HG02870 (cell line): ENCODE measurements around the gene GRIN2A.

Experiments used
- ATAC-seq: cut with Tn5 transposase; IDR thresholded peaks from one replicate; pipeline ENCODE4 v1.9.1; 2021; ENCODE audit warnings: mild to moderate bottlenecking, moderate library complexity; ENCODE audit not compliant: unreplicated experiment

GRIN2A gene

GRCh38 chr16:9791556-9791955 is 390.7 kb downstream of the GRIN2A start:
- ATAC-seq, result no peak

DNA sequence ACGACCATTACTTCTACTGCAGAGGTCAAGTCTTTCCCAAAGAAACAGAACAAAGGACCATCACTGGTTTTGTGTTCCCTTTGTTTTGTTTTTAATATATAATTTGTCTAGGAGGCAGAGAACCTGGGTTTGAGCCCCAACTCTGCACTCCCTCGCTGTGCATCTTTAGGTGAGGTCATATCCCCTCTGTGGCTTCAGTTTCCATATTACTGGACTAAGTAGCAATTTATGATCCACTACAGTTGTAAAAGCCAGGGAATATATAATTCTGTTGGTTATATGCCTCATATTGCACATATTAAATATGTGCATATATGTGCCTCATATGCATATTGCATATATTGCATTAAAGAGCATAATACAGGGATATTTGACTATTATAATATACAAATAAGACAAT is 392.0 kb downstream of the GRIN2A start:
- no peak for ATAC-seq

DNA sequence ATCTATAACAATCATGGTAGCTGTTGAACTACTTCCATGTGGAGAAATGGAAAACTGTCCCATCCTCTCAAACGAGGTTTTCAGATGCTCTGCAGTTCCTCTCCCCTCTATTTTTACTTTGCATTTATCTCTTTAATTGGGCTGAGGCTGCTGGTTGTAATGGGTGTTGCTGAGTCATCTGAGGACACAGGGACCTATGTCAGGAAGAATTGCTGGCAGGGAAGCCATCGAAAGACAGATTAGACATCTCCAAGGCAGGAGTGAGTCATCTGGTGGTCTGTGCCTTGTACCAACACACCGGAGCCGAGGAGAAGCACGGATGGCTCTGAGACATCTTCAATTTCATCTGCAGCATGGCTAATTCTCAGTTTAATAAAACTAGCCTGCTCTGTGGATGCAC is 394.5 kb downstream of the GRIN2A start:
- no peak for ATAC-seq

DNA sequence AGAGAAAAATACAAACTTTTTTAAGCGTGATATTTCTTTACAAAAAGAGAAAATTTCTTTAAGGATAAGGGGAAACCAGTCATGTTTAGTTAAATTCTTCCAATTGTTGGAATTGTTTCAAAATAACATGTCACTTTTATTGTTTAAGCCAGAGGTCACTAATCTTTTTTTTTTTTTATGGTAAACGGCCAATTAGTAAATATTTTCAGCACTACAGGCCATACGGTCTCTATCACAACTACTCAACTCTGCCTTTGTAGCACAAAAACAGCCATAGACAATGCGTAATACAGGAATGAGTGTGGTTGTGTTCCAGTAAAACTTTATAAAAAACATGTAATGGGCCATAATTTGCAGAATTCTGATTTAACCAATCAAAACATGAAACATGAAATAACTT is 401.4 kb downstream of the GRIN2A start:
- no peak for ATAC-seq

- no peak for ATAC-seq
Measured at GRCh38 chr16:9778849-9779248, 403.4 kb downstream of the GRIN2A start.

GRCh38 chr16:9775998-9776397 is 406.2 kb downstream of the GRIN2A start:
- ATAC-seq, result no peak

DNA sequence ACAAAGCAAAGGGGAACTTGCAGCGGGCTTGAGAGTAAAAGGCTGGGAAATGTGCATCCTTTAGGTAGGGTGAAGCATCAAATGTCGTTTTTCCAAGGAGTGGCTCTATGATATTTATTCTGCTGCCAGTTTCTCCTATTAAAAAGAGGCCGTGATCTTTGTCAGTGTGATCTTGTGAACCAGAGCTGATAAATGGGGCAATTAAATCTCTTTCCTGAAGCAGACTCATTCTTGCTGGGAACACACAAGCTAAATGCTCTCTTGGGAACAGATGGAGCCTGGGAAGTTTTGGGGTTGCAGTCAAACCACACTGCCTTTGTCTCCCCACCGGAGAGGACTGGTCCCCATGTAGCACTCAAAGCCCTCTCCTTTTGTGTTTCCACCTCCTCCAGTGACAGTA is 408.9 kb downstream of the GRIN2A start:
- no peak for ATAC-seq

GRCh38 chr16:9772526-9773225 is 409.6 kb downstream of the GRIN2A start:
- ATAC-seq, result no peak

DNA sequence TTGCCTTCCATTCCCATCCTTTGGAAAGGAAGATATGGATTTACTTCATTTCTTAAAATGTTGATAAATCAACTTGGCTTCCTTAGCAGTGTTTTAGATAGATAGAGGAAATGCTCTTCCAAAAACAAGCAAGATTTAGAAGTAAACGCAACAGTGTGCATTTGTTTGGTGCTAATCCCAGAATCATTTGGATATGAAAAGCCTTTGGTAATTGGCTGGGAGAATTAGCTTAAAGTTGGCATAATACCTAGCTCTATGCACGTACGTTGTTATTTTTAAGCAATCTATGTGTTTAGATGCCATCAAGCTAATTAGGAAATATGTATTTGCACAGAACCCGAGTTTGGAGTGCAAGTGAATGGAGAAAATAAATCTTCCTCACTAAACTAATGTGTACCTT is 415.3 kb downstream of the GRIN2A start:
- ATAC-seq, result no peak

DNA sequence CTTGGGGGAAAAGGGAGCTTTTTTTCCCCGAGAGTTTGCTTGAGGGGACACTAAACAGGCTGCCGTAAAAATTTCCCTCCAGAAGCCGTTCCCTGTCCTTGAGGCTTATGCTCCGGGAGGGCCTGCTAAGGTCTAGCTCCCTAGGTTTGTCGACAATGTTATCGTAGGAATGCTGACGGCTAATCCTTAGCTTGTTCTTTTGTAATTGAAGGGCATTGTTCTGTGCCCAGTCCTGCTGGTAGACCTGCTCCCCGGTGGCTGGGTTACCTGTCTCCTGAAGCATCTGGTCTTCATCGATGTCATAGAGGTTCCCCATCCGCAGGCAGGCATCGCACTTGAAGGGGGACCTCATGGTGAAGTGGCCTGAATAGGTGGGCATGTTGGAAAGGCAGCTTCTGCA is 418.7 kb downstream of the GRIN2A start:
- no peak for ATAC-seq

DNA sequence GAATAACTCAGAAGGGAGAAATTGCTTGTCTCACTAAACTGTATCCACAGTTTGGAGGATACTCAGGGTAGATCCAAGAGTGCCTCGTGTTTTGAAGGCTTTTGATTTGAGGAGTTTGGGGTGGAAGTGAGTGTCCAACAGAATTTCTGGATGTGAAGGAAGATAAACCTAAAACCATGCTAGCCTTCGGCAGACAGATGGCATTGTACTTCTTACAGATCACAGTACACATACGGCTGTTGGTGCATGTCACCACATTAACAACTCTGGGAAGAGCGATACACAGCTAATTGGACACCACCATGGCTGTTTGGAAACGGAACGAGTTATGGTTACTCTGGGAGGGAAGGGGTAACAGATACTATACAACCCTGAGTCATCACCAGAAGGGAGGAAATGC is 420.4 kb downstream of the GRIN2A start:
- no peak for ATAC-seq

DNA sequence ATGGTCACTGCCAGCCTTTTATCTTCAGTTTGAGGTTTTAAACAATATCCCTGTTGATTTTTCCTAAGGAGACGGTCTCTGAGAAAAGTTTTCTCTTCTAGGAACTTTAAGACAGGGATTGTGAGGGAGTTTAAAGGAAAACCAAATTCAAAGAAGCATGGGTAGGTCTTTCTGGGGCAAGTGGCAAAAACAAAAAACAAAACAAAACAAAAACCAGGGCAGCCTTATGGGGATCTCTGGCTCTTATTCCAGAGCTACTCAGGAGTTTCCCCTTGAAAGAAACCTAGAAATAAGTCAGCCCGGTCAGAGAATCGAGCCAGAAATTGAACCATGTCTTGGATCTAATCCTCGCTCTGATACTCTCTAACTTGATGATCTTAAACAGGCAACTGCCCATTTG is 424.5 kb downstream of the GRIN2A start:
- no peak for ATAC-seq

DNA sequence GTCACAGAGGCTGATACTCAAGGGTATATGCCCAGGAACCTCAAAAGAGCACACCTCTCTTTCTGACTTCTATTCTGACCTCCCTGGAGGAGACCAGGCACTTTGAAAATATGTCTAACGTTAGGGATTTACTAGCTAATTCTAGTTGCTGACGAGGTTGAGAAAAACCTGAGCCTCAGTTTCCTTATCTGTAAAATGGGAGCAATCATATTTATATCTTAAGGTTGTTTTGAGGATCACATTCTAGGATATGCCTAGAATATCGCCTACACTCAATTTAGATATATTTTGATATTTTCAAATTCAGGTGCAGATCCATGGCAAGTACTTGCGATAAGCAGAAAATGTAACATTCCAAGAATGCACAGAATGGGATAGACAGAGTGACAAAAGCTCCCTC is 425.8 kb downstream of the GRIN2A start:
- ATAC-seq, result no peak

GRCh38 chr16:9755081-9755480 is 427.1 kb downstream of the GRIN2A start:
- ATAC-seq, result no peak

DNA sequence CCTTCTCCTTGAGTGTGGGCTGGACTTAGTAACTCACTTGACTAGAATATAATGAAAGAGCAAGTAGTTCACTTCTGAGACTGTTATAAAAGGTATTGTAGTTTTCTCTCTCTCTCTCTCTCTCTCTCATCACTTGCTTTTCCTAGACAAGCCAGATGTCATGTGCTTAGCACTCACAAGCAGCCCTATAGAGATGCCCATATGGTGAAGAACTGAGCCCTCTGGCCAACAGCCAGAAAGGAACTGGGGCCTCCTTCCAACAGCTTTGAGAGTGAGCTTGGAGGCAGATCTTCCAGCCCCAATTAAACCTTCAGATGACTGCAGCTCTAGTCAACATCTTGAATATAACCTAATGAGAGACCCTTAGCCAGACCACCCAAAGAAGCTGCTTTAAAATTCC is 440.5 kb downstream of the GRIN2A start:
- ATAC-seq, result no peak

DNA sequence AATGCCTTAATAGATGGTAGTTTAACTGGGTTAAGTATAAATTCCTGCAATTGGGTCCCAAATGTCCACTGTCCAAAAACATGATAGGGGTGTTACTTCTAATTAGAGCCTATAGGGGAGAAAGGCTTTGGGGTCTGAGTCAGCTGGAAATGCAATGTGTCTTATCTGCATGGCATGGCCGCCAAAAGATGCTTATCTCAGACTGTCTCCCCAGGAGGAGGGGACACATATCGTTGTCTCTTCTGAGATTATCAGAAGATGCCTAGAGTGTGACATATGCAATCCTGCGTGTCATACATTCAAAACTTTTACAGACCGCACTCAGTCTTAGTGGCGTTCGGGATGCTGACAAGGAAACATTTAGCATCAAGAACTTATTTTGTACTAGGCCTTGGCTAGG is 442.9 kb downstream of the GRIN2A start:
- ATAC-seq, result no peak

DNA sequence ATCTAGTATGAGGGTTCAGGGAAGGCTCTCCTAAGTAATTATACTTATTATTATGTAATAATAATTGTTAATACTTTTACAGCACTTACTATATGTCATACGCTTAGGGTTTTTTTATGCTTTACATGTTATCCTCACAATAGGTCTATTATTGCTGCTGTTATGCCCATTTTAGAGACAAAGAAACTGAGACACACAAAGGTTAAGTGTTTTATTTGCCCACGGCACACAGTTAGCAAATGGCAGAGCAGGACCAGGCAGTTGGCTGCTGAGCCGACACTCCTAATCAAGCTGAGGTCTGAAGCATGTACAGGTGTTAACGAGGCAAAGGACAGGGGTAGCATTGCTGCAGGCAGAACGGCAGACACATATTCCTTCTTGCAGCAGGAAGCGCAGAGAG is 443.5 kb downstream of the GRIN2A start:
- no peak for ATAC-seq

GRCh38 chr16:9736547-9736946 is 445.7 kb downstream of the GRIN2A start:
- ATAC-seq, result no peak

GRCh38 chr16:9723136-9723535 is 459.1 kb downstream of the GRIN2A start:
- ATAC-seq, result no peak

GRCh38 chr16:9713907-9714306 is 468.3 kb downstream of the GRIN2A start:
- ATAC-seq, result no peak

GRCh38 chr16:9713156-9713555 is 469.1 kb downstream of the GRIN2A start:
- ATAC-seq, result no peak

- no peak for ATAC-seq
Measured at GRCh38 chr16:9708972-9709620, 473.1 kb downstream of the GRIN2A start.
